Stimulated activated CD4-positive, alpha-beta T cell treated with anti-CD3 and anti-CD28 coated beads, Interleukin-12 subunit alpha, Interleukin-12 subunit beta, amount 100 ng/mL, for 4 hours (primary cell): Measurements from ENCODE around the gene CAVIN2.

ENCODE experiments used
- DNase-seq: peaks from one replicate; pipeline ENCODE4 v3.0.0-alpha.2; 2020

The CAVIN2 gene

DNA sequence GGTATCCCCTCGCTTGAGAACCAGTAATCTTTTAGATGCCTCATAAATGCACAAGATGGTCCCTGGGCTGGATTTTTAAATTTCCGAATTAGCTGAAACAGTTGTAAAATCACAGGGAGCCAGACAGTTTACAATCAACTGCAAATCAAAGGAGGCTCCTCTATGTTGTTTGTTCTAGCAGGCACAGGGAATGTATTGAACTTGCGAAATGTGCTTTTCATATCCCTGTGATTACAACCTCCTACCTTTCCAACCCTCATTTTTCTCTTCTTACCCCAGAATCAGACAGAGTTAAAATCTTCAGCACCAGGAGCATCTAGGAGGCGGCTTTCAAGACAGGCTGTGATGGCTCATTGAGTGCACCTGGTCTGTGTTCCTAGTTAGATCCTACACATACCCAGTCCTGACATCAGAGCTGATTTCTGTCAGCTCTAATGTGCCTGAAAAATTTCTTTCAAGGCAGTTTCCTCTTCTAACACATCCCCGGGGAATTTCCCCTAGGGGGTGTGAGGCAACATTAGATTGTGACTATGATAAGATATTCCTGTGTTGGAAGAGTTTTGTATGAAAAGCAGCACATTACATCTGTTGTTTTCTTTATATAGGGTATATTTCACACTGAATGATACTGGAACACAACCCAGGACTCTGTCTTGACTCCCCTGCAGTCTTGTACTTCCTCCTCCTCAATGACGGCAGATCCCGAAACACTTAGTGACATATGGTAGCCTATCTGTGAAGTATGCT, 17.9 kb upstream of the CAVIN2 start:
- no peak for DNase-seq

DNA sequence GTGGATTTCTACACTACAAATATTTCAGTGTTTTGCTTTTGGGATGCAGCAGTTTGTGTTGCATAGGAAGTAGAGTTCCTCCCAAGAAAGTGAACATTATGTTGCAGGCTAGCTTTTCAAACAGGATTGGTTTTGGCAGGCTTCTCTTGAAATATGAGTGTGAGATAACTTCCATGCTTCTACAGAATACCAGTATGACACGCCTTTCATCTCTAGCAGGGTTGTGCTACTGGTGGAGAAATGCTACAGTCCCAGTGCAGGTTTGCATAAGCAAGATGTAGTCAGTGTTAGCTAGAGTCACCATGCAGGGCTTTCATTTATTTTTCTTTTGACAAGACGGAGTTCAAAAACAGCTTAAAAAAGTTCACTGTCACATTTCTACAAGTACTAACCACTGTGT, 17.1 kb upstream of the CAVIN2 start:
- no peak for DNase-seq

DNA sequence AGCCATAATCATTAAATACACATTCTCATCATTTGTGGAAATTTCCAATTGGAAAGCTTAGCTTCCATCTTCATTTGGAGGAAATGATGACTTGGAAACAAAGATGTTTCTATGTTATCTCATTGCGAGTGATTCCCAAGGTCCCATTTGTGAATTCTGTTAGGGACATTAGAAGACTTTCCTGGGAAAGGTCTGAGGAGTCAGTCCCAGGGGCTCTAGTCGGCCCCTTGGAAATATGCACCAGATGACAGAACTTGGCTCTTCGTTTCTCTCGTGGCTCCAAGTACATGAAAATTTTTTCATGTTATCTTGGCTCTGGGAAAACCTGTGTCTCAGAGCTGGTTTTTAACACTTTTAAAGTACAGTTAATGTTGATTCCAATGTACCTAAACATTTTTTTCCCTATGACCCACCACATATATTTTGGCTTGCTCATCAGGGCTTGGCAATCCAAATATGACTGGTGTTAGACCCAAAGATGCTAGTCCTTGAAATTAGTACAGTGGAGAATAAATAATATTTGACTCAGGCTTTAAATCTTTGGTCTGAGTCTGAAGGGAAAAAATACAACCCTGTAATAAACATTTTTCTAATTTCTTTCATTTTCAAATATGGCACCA, 15.4 kb upstream of the CAVIN2 start:
- DNase-seq = no peak

DNA sequence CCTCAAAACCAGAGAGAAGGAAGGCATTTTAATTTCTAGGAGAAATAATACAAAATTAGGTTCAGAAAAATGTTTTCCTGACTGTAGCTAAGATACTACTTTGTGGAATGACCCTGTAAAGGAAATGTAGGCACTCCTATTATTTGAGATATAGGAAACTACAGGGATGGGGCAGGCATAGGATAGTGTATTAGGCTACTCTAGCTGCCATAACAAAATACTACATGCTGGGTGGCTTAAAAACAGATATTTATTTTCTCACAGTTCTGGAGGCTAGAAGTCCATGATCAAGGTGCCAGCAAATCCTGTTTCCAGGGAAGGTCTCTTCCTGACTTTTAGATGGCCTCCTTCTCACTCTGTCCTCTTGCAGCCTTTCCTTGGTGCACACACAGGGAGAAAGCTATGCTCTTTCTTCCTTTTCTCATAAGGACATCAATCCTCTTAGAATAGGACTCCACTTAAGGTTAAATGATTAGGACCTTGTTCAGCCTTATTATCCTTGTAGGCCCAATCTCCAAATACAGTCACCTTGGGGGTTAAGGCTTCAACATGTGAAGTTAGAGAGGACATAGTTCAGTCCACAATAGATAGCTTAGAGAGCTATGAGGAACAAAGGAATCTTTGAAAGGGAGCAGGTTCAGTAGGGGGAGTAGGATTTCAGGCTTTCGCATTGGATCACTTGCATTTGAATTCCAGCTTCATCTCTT, 14.0 kb upstream of the CAVIN2 start:
- DNase-seq = no peak

DNA sequence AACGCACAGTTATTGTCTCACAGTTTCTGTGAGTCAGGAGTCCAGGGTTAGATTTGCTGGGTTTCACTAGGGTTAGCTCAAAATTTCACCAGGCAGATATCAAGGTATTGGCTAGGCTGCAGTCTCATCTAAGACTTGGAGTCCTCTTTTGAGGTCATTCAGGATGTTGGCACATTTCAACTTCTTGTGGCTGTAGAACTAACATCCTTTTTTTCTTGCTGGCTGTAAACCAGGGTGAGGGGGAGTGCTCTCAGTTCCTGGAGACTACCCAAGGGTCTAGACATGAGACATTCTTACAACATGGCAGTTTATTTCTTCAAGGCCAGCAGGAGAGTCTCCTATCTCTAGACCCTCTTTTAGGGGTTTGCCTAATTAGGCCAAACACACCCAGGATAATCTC, 12.8 kb upstream of the CAVIN2 start:
- no peak for DNase-seq

DNA sequence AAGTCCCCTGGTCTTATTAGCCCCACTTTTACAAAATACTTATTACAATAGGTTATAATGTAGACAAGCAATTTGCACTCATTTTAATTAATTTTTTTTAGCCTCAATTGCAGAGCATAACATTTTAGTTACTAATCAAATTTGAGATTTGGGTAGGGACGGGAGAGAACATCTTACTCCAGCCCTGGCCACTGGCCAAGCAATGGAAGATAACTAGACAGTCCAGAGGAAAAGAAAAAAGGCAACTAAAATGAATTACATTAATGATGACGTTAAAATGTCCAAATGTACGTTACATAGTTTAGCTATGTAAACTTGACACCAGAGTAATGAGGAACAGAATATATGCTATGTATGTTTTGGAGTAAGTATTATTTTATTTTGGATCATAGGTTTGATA, 11.0 kb upstream of the CAVIN2 start:
- DNase-seq = no peak

DNA sequence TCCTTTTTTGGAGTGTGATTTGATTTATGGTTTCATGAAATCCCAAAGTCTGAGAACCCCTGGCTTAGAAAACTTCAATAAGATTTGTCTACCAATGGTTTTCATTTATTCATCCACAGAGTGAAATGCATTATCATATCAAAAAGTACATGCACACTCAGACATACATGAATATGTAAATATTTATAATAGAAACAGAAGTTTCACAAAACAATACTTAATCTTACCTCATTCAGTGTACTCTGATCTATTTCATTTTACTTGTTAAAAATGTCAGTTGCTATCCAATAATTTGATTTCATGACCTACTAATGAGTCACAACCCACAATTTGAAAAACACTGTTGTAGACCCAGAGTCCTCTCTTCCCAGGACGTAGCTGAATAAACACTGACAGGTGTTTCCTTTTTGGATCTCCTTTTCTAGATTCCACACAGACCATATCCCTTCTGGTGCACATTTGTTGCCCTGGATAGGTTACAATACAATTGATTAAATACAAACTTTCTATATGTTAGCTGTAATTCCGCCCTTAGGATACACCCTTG, 10.4 kb upstream of the CAVIN2 start:
- no peak for DNase-seq

DNA sequence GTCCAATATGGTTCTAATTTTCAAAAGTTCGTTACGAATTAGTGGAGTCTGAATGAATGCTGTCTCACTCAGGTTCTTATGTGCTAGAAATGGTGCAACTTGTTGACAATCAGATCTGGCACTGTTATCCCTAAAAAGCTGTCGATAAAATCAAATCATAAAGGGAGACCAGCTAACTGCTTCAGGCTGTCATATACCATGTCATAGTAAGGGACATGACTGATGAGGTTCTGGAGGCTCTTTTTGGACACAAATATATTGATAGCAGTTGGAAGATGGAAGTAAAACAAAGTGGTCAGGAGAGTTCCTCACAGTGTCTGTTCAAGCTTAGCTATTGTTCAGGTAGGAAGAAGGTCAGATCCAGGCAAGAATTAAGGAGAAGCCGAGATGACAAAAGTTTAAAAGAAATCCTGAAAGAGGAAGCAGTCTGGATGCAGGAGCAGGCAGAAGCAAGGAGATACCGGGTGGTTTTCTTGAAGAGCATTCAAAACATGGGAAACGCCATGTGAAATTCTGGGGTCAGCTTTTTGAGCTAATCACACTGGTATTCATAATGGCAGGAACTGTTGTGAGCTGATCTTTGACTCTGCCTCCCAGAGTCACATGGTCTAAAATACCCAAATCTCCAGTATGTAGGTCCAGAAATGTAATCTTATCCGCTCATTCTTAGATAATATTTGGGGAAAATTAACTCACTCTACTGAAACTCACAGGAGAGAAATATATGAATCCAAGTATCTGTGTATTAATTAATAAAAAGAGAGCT, 9.4 kb upstream of the CAVIN2 start:
- no peak for DNase-seq

DNA sequence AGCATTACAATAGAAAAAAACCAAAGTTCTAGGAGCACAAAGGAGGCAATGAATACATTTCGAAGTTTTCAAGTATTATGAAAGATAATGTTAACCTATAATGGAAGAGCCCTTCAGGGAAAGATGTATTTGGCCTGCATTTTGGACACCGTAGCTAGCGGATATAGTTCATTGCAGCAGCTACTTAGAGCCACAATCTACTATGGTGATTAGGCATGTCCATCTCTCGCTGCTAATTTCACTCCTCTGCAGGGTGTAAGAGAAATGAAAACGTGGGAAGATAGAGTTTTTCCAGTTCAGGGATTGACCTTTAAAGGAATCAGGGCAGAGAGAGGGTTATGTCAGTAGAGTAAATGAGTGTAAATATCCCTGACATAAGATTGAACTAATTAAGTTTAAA, 8.5 kb upstream of the CAVIN2 start:
- no peak for DNase-seq

DNA sequence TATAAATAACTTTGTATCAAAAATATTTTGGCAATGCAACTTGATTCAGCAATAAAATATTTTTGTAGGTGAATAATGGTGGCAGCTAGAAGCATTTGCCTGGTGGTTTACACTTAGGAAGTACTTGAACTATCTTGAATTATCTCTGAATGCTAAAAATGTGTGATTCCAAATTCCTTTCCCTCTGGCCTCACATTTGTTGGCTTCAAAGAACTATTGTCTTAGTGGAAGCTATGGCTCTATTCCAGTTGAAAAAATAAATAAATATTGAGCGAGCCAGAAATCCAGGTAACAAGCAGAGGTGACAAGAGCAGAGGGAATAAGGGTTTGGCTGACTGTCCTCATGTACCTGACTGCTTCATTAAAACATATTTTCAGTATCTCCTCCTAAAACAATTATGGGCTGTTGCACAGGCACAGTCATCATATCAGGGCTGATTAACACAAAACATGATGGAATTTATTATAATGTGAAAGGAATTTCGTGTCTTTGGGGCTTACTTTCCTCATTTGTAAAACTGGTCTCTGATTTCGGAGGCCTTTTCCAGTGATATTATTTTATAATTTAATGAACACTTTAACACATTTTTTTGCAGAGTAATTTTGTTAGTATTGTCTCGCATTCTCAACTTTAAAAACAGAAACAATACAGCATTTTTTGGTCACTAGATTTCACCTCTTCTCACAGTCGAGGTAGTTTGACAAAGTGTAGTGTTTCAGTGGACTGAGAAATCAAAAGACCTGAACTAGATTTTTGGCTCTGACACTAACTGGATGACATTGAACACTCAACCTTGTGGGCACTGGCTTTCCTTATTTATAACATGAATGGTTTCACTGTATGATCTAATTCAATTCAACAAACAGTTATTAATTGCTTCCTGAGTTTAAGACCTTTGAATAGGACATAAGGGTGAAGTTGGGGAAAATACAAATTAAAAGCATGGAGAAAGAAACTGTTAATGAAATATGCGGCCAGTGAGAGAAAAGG, 7.8 kb upstream of the CAVIN2 start:
- DNase-seq = no peak

DNA sequence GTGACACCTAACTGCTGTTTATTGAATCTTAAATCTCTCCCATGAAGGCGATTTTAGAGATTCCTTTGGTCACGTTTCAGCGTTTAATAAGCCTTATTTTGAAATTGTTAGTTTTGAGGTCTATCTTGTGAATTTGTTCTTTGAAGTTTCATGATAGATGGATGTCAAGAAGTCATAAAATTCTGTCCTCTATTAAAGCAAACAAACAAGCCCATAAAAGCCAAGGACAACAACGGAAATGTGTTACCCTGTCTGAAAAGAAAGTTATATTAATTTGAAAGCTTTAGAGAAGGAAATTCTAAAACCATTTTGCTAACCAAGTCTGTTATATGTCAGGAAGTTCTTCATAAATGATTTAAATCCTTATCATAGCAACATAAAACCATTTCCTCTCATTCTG, 7.0 kb upstream of the CAVIN2 start:
- DNase-seq = no peak

DNA sequence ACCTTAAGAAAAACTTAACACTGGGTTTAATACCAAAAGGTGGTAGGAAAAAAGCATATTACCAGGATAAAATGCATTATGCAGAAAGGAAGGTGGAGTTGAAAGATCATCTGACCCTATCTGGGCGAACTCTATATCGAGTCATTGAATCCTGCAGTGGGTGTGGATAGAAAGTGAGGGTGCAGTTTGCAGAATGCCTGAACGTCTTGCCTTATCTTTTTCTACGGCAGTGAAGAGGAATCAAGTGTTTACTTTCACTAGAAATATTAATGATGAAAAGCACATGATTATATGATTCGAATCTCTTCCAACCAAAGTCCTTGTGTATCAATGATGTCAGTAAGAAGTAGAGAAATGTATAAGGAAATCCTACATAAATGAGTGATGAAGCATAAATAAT, 4.3 kb upstream of the CAVIN2 start:
- no peak for DNase-seq

DNA sequence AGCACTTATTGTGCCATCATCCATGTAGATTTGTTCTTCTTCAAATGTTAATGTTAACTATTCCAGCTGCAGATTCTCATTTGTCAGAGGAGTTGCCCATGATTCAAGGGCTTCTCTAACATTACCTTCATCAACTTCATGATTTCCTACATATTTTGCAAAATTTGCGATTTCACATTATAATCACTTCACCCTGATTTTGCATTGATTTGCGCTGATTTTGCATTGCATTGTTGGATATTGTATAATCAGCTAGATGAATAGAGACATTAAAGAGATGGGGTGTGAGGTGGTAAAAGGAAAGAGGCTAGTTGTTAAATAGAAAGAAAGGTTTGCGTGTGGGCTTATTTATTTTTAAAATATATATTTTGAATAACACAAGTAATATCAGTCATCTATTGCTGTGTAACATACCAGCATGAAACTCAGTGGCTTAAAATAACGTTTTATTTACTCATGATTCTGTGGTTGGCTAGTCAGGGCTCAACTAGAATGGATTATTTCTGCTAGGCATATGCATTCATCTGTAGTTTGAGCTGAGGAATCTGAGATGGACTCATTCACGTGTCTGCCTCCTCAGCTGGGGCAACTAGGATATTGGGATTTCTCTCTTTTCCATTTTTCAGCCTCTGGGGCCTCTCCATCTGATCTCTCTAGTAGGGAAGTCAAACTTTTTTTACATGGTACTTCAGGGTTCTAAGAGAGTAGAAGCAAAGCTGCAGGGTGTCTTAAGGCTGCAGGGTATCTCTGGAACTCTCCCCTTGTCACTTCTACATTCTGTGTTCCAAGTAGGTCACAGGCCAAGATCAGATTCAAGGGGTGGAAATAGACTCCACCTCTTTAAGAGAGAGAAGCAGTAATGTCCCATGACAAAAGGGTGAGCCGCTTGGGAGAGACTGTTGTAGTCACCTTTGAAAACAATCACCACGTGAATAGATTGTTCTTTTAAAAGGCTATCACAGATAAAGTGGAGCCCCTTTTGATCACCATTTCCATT, 2.2 kb upstream of the CAVIN2 start:
- no peak for DNase-seq

DNA sequence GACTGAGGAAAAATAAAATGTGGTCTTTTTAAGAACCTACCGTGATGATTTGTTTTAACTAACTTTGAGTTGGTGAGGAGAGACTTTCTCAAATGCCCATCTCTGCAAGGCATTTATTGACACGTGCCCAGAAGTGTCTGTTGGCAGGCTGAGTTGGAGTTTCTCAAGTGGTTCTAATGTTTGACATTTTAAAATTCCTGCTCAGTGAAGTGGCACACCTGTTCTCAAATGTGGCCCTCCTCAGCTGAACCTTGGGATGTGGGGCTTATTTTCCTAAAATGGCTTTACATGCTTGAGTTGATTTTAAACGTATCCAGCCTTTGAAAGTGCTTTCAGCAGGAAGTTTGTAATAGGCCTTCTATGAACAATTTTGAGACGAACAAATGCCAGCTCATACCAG, 876 bp upstream of the CAVIN2 start:
- DNase-seq = no peak

DNA sequence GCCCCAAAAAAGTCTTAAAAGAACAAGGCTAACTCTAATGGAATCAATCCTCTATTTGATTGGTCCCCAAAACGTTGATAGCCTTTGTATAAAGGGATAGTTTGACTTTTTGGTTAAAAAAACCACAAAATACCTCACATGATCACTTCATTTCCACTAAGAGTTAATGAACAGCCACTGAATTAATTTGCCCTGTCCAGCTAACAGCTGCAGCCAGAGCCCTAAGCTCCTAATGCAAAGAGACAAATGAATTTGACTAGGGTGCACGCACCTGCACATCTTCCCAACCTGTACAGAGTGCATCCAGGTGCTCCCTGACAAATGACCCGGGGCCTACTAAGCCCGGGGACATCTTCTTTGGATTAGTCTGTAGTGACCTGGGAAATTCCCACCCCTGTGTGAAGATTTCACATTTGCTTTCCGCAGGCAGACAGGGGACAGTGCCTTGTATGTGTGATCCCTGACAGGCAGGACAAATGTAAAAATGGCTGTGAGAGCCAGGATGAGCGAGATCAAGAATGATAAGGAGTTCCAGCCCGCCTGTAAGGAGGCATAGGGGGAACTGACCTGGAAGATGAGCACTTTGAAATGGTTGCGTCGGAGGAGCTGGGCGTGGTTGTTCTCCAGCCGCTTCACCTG, 893 bp downstream of the CAVIN2 start:
- no peak for DNase-seq

DNA sequence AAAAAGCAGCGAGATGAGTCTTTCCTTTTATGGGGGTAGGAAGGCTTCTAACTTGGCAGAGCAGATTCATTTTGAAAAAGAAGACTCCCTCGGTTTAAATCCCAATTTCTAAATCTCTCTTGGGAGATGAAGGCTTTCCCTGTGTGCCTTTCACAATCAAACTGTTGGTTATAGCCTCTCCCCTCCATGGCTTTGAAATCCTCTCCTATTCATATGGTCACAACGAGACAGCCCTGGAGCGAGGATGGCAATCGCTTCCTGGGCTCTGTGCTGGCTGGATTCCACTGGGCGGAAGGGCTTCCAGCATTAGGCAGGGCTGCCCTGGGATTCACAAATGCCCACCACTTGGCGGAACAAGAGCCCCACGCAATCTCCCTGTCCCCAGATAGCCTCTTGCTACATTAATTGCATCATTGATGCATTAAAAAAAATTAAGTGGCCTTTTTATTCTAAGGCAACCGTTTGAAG, 1.6 kb downstream of the CAVIN2 start:
- no peak for DNase-seq

DNA sequence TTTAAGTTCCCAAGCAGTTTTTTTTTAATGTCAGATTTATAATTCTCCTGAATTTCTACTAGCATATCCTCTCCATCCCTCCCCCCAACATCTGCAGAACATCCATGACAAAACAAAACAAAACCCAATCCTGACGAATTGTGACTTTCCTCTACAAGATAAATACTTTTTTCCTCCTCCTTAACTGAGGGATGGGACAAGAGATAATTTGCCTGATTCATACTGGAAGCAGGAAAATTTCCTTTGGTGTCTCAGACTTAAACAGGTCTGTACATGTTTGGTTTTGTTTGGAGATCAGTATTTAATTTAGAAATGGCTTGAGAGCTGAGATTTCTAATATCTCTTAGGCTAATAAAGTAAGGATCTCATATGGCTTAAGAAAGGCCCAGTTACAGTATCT, 2.2 kb downstream of the CAVIN2 start:
- DNase-seq = no peak

DNA sequence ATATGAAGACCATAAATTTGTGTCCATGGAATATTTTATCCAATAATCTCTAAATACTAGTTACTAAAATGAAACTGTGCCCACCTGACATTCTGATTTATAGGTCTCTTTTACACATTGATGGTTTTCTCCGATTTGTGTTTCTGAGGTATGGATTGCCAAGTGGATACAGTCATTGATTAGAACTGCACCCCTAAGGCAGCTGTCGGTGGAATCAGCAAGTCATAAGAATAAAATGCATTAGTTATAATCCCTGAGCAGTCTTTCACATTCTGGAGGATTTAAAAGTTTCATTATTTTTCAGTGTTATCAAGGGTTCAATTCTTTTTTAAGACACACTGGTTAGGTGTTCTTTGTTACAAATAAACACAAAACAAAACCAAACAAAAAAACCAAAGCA, 6.0 kb downstream of the CAVIN2 start:
- no peak for DNase-seq

DNA sequence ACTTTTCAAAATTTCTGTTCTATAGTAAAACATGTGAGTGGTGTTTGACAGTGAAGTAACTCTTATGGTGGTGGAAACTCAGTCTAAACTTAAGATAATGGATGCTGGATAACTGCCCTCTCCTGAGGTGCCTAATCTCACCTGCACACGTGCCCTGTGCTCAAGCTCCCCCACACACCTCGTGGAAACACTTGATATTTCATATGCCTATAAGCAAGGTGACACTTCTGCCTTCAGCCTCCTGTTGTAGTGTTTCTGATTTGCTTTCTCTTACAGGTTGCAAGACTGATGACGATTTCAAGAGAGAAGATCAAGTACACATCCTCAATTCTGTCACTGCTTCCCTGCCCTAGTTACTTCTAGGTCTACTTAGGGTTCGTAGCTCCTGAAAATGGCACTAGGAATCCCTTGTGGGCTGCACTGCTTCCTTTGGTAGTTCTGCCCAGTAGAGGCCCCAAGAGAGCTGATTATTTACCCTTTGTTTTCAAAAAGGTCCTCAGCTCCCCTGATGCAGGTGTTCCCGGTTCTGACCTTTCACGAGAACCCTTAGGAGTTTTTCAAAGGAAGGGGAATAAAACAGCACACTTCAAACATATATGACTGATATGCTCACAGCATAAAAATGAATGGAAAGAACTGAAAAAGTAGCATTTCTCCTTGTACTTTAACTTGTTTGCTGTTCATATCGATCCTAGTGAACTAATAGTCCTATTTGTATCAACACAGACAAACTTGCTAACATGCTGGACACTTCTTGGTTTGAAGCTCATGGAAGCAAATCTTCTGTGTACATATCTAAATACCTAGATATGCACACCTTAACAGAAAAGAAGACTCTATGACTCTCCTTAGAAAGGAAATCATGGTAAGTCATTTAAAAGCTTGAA, 6.7 kb downstream of the CAVIN2 start:
- no peak for DNase-seq
